NCI-H510A (cell line): ENCODE data around the gene HPDL.
"Not testable (repeated sequence)": the region's sequence is repeated elsewhere in the genome, so short reads cannot be mapped to it uniquely, and the experiment has no call there.

Experiments
- DNase-seq: peaks from one replicate; lab custom pipeline; 2025; lab: John Stamatoyannopoulos, UW

Gene HPDL

GRCh38 chr1:45326627-45327623 lies at the start of gene HPDL:
TSS of gene HPDL (plus strand) at chr1:45326895. CDS start at chr1:45327149, 254 bp downstream.
- DNase-seq = peak; percentile 66

DNA sequence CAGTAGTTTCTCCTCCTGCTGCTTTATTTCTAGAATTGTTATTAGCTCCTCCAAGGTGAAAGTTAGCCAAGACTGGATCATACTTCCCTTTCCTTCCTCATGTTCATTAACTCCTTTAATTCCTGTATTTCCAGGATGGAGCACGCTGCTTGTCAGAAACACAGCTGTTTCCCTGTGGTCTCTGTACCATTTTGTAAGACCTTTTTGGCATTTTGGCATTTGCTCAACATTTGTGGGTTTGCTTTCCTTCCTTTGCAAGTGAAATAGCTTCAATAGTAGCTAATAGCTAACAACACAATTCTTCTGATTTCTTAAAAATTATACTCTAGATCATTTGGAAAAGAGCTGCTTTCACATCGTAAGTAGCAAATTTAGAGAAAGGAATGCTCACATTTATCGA lies 44.3 kb upstream of the HPDL start:
- DNase-seq = no peak

DNA sequence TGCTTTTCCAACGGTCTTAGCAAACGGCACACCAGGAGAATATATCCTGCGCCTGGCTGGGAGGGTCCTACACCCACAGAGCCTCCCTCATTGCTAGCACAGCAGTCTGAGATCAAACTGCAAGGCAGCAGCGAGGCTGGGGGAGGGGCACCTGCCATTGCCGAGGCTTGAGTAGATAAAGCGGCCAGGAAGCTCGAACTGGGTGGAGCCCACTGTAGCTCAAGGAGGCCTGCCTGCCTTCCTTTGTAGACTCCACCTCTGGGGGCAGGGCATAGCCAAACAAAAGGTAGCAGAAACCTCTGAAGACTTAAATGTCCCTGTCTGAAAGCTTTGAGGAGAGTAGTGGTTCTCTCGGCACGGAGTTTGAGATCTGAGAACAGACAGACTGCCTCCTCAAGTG lies 41.8 kb upstream of the HPDL start:
- DNase-seq = not testable (repeated sequence)

- not testable (repeated sequence) for DNase-seq
These were observed 40.2 kb upstream of the HPDL start for GRCh38 chr1:45286521-45286920.

DNA sequence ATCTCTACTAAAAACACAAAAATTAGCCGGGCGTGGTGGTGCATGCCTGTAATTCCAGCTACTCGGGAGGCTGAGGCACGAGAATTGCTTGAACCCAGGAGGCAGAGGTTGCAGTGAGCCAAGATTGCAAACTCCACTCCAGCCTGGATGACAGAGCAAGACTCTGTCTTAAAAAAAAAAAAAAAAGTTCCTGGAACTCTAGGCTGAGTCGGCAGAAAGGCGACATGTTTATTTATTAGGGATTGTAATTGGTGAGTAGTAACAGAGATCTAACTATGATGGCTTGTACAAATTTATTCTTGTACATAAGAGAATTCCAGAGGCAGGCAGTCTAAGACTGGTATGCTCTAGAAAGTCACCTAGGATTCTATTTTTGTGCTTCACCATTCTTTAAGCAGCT lies 35.7 kb upstream of the HPDL start:
- DNase-seq = not testable (repeated sequence)

DNA sequence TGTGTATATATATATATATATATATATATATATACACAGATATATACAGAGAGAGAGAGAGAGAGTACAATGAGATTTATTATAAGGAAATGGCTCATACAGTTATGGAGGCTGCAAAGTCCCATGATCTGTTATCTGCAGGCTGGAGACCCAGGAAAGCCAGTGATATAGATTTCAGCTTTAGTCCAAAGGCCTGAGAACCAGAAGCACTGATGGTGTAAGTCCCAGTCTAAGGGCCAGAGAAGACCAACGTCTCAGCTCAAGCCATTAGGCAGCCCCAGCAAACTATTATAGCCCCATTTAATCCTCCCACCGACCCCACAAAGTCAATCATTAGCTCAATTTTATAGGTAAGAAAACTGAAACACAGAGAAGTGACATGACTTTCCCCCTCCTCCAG lies 35.0 kb upstream of the HPDL start:
- DNase-seq = no peak

DNA sequence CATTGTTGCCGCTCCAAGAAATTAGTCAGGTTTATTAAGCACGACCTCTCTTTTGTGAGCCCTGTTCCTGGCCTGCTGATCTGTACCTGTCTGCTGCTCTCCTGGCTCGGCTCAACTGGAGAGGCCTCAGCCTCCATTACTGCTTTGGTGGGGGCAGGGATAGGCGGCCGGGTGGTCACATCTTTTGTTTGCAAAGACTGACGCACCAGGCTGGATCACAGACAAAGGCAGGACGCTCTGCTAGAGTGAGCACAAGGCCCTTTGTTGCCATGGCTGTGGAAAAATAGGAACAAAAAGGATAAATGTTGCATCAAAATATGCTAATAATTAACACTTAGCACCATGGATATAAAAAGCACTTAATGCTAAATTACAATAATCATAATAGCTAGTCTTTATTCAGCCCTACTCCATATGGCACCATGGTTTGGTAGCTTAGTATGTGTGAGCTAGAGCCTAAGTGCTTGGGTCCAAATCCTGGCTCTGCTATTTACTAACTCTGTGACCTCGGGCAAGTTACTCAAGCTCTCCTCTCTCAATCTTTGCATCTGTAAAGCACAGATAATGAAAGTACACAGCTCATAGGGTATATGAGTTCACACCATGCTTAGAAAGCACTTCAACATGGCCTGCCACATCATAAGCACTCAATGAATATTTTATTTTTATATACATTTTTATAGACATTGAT lies 28.9 kb upstream of the HPDL start:
- DNase-seq = no peak

DNA sequence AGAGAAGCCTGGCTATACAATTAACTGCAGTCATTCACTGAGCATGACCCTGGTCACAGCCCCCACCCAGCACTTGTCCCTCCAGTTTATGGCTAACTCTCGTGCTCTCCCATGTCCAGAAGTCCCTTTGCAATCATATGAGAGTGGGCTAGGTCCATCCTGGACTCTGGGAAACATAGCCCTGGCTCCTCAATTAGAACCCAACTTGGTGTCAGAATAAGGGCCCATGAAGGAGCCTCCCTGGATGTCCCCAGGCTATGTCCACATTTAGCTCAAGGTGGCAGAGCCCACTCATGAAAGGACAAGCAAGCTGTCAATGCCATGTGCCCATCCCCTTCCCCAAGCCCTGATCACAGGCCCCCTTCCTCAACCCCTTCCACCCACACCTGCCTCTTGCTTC lies 27.4 kb upstream of the HPDL start:
- no peak for DNase-seq

DNA sequence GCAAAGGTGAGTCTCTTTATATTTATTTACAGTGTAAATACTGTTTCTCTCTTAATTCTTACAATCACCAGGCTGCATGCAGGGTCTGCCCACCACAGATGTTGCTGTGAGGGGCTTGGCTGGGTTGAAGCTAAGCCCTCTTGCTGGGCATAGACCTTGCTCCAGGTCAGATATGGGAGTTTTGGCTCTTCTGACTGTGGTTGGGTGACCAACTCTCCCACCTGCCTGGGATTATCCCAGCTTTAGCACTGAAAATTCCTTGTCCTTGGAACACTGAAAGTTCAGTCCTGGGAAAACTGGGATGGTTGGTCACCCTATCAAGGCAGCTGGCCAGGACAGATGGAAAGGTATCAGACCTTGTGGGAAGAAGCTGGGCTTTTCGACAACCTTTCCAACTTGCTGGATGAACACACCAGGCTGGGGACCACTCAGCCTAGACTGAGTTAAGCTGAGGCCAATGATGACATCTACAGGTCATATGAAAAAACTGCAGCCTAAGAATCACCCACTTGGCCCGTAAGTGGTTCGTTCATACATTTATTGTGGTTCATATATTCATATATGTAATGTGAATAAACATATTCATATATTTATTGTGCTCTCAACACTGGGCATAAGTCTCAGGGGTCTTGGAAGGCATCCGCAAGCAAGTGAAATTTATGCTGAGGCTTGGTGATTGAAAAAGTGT lies 26.6 kb upstream of the HPDL start:
- DNase-seq = peak; percentile 35

GRCh38 chr1:45300669-45300997 lies 26.1 kb upstream of the HPDL start:
- no peak for DNase-seq

GRCh38 chr1:45302505-45303150 lies 24.1 kb upstream of the HPDL start:
- DNase-seq = no peak

DNA sequence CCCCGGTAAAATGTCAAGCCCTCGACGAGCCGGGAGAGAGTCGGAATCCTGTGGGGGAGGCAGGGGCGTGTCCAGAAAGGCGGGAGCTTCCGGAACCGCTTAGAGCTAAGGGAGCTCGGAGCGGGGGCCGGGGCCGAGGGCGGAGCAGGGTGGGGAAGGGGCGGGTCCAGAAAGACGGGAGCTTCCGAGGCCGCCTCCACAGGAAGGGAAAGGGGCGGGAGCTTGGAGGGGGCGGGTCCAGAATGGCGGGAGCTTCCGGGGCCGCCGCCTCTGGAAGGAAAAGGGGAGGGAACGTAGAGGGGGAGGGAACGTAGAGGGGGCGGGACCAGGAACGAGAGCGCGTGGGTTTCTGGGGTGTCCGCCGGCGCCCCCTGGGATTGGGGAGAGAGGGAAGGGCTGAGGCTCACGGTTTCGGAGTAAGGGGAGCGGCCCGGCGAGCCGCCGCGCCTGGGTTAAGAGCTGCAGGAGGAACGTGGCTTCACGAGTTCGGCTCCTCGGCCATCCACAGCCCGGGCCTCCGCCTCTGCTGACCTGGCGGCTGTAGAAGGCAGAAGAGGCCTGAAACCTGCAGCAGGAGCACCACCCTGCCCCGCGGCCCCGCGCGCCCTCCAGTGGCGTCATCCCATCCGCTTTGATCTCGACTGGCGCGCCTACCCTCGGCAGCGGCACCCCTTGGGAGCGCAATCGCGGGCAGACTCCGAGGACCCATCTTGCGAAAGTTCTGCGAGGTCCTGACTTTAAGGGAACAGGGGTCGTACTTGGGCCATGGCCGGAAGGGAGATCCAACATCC lies 23.0 kb upstream of the HPDL start:
- DNase-seq = peak; percentile 84

DNA sequence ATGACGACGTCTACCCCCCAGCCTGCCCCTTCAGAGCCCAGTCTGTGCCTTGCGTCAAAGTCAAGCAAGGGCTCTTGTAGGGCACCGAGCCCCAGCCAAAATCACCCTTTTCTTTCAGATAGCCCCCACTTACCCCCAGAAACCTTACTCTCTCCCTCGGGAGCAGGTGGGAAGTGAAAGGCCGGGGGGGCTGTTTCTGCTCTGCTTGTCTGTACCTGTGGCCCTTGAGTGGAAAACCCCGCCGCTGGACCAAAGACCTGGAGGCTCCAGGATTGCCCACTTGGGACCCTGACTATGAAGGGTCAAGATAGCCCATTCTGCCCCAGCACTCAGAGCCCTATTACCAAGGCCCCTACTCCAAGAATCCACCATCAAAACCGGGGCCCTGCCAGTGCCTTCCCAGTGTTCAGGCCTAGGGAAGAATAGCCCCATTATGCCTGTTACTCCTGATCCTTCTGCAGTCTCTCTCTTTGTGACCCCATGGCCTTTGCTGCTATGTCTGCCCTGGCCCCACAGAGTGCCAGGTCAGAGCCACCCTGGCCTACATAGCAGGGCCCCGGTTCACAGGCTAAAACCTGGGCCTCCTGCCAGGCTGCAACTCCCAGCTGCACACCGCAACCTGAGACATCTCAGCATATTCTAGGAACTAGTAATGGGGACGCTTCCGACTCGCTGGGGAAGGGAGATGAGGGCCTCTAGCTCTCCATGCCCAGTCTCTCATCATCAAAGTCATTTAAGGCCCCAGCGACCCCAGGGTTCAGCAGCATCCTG lies 22.2 kb upstream of the HPDL start:
- no peak for DNase-seq

GRCh38 chr1:45305231-45305630 lies 21.5 kb upstream of the HPDL start:
- DNase-seq = no peak

GRCh38 chr1:45306319-45306718 lies 20.4 kb upstream of the HPDL start:
- no peak for DNase-seq

- DNase-seq = no peak
These were observed 19.8 kb upstream of the HPDL start for GRCh38 chr1:45306905-45307304.

DNA sequence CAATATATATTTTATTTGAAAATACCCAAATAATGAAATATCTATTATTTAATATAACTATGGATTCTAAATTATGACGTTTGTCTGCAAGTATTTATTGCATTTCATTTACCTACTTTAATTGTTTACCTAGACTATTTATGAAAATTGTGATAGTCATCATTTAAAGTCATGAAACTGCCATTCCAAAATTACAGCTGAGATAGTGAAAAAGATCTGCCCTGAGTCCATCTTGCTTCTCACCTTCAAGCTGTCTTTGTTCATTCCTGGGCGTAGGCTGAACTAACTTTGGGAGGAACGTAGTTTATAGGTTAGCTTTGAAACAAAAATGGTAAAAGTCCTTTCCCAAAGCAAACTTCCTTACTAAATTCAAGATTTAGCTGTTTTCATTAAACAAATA lies 12.4 kb upstream of the HPDL start:
- DNase-seq = no peak

GRCh38 chr1:45317166-45317565 lies 9.5 kb upstream of the HPDL start:
- no peak for DNase-seq

- no peak for DNase-seq
These were observed 6.9 kb upstream of the HPDL start for GRCh38 chr1:45319761-45320160.

DNA sequence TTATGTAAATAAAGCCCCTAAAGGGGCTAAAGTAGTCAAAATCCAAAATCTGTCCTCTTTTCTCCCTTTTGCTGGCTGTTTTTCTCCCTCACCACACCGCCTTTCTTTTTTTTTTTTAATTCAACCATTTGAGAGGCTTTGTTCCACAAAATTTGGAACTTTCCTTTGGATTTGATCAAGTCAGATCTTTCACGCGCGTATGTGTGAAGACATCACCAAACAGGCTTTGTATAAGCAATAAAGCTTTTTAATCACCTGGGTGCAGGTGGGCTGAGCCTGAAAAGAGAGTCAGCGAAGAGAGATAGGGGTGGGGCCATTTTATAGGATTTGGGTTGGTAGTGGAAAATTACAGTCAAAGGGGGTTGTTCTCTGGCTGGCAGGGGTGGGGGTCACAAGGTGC lies 5.3 kb upstream of the HPDL start:
- no peak for DNase-seq
